HCT116 (cell line): Measurements from ENCODE around the gene ATG14. TPM values are rescaled to one million over a fixed set of nuclear protein-coding genes. Genes with fewer than 3 reads are reported as not detected.

Experiments used
- ATAC-seq: fragments of 200-7000 bp; cut with Tn5 transposase; 2 replicates; pipeline ENCODE4 v1.9.1; 2020; ENCODE audit warnings: mild to moderate bottlenecking, moderate library complexity
- BruUV-seq: library from RNA; stranded (reverse); fragments of 400-500 nt; replicated peaks from 2 replicates; lab custom pipeline; 2021; lab: Mats Ljungman, UMichigan
- CTCF ChIA-PET: fragments of 300-600 bp; sonication (Branson Sonifier 250); formaldehyde crosslinking; loops from one replicate; lab custom pipeline; 2021; ENCODE audit warnings: antibody characterized with exemption; lab: Charles Lee
- POLR2A ChIA-PET: fragments of 300-600, 350-600 bp; sonication (Branson Sonifier 250); formaldehyde crosslinking; loops from one replicate; lab custom pipeline; 2021; ENCODE audit warnings: antibody characterized with exemption; lab: Charles Lee
- RAD21 ChIA-PET, 2 experiments: fragments of 300-600 bp; sonication (Branson Sonifier 250); formaldehyde crosslinking; loops; one replicate each; lab custom pipeline; 2023; ENCODE audit warnings: low total read pairs in 2 of 2; ENCODE audit not compliant: uncharacterized antibody in 2 of 2, unreplicated experiment in 2 of 2, low non-redundant PET in 1 of 2; lab: Charles Lee
- DNase-seq: peaks from one replicate; pipeline ENCODE4 v3.0.0-alpha.2; 2010; ENCODE audit warnings: low read depth, low spot score
- H2AFZ ChIP-seq: fragments of 200-600 bp; shearing (Covaris generic), sonication (generic); 2 replicates; pipeline ENCODE4 v1.6.1; 2017; ENCODE audit warnings: low read depth, mixed run types, mixed read lengths, antibody characterized with exemption, low read length; ENCODE audit not compliant: poor library complexity, severe bottlenecking
- H3K27ac ChIP-seq: 2 replicates; pipeline ENCODE4 v1.5.1; 2012; ENCODE audit warnings: low read depth, low read length
- H3K27me3 ChIP-seq: fragments of 200-600 bp; sonication (generic); 2 replicates; pipeline ENCODE4 v1.6.1; 2016; ENCODE audit warnings: mixed run types, low read length, mixed read lengths; ENCODE audit not compliant: insufficient read depth
- H3K36me3 ChIP-seq, 2 experiments: fragments of 200-500 bp in 1 of 2; fragments of 200-600 bp in 1 of 2; sonication (Bioruptor generic) in 1 of 2; sonication (generic) in 1 of 2; 2 replicates each; pipeline versions ENCODE4 v1.5.1 to v1.6.1; 2014 to 2016; ENCODE audit warnings: low read length in 2 of 2, inconsistent platforms in 1 of 2, mixed read lengths in 1 of 2, mixed run types in 1 of 2; ENCODE audit not compliant: insufficient read depth in 2 of 2, control insufficient read depth in 1 of 2
- H3K4me1 ChIP-seq, 2 experiments: fragments of 200-600 bp in 1 of 2; sonication (generic) in 1 of 2; 2 replicates each; pipeline versions ENCODE4 v1.5.1 to v1.6.1; 2012 to 2017; ENCODE audit warnings: low read length in 2 of 2, inconsistent platforms in 1 of 2, mild to moderate bottlenecking in 1 of 2, mixed read lengths in 1 of 2, mixed run types in 1 of 2, moderate library complexity in 1 of 2; ENCODE audit not compliant: insufficient read depth in 2 of 2, control insufficient read depth in 1 of 2
- H3K4me2 ChIP-seq: fragments of 200-600 bp; sonication (generic); 2 replicates; pipeline ENCODE4 v1.6.1; 2017; ENCODE audit warnings: mixed run types, low read length, mixed read lengths
- H3K4me3 ChIP-seq, 2 experiments: fragments of 200-600 bp in 1 of 2; sonication (generic) in 1 of 2; replicated peaks in 1 of 2; 2 replicates each; pipeline ENCODE4 v1.5.1; 2011 to 2016; ENCODE audit warnings: low read length in 2 of 2, control low read depth in 1 of 2, low read depth in 1 of 2, mild to moderate bottlenecking in 1 of 2, mixed read lengths in 1 of 2, mixed run types in 1 of 2
- H3K79me2 ChIP-seq: fragments of 200-600 bp; sonication (generic); 2 replicates; pipeline ENCODE4 v1.6.1; 2017; ENCODE audit warnings: mild to moderate bottlenecking, mixed run types, low read length, moderate library complexity, mixed read lengths; ENCODE audit not compliant: insufficient read depth
- H3K9ac ChIP-seq: fragments of 200-600 bp; sonication (generic); 2 replicates; pipeline ENCODE4 v1.6.1; 2016; ENCODE audit warnings: low read length, mixed read lengths
- H3K9me2 ChIP-seq: fragments of 200-600 bp; sonication (generic), shearing (Covaris generic); 2 replicates; pipeline ENCODE4 v1.6.1; 2017; ENCODE audit warnings: mixed run types, mild to moderate bottlenecking, moderate library complexity; ENCODE audit not compliant: insufficient read depth
- H3K9me3 ChIP-seq, 2 experiments: fragments of 200-500 bp in 1 of 2; fragments of 200-600 bp in 1 of 2; sonication (Bioruptor generic) in 1 of 2; sonication (generic) in 1 of 2; 2 replicates each; pipeline ENCODE4 v1.6.1; 2014 to 2017; ENCODE audit warnings: low read length in 2 of 2, mixed read lengths in 2 of 2, inconsistent platforms in 1 of 2, low read depth in 1 of 2, mild to moderate bottlenecking in 1 of 2, mixed run types in 1 of 2, moderate library complexity in 1 of 2; ENCODE audit not compliant: control insufficient read depth in 1 of 2, insufficient read depth in 1 of 2
- H4K20me1 ChIP-seq: fragments of 200-600 bp; sonication (generic), shearing (Covaris generic); 2 replicates; pipeline ENCODE4 v1.6.1; 2017; ENCODE audit warnings: mixed run types, mild to moderate bottlenecking, moderate library complexity; ENCODE audit not compliant: insufficient read depth
- CEBPB ChIP-seq: IDR thresholded peaks from 2 replicates; pipeline ENCODE4 v1.6.1; 2012; ENCODE audit warnings: low read depth
- EGR1 ChIP-seq: IDR thresholded peaks from 2 replicates; pipeline ENCODE4 v1.6.1; 2012; ENCODE audit warnings: low read depth
- EZH2 ChIP-seq: fragments of 200-600 bp; sonication (generic); IDR thresholded peaks from 2 replicates; pipeline ENCODE4 v1.6.1; 2017; ENCODE audit warnings: antibody characterized with exemption, mixed run types
- FOSL1 ChIP-seq: IDR thresholded peaks from 2 replicates; pipeline ENCODE4 v1.6.1; 2012; ENCODE audit warnings: low read depth
- JUND ChIP-seq: IDR thresholded peaks from 2 replicates; pipeline ENCODE4 v1.6.1; 2012
- POLR2AphosphoS5 ChIP-seq: IDR thresholded peaks from 2 replicates; pipeline ENCODE4 v1.6.1; 2011; ENCODE audit warnings: mild to moderate bottlenecking, low read depth, low read length, moderate library complexity
- SIN3A ChIP-seq: IDR thresholded peaks from 2 replicates; pipeline ENCODE4 v1.6.1; 2012; ENCODE audit warnings: low read depth
- YY1 ChIP-seq: IDR thresholded peaks from 2 replicates; pipeline ENCODE4 v1.6.1; 2011; ENCODE audit warnings: low read length, low read depth, moderate library complexity, mild to moderate bottlenecking; ENCODE audit not compliant: insufficient replicate concordance; ENCODE audit errors: extremely low read depth
- ZFX ChIP-seq: fragments of 450-650 bp; IDR thresholded peaks from 2 replicates; pipeline ENCODE4 v1.6.1; 2017
- intact Hi-C: fragments of 100-400 bp; cut with micrococcal nuclease; formaldehyde crosslinking; loops from 2 replicates; pipeline ENCODE4 v1.10.0; 2022
- total RNA-seq: library from RNA; stranded (reverse); gene quantifications from one replicate; pipeline ENCODE4 v1.2.1, GENCODE V29; 2021; ENCODE audit not compliant: unreplicated experiment
- TF ChIP-seq, protein P1 (sequence below): IDR thresholded peaks from 2 replicates; pipeline ENCODE4 v1.6.1; 2011; ENCODE audit warnings: mild to moderate bottlenecking, low read length, moderate library complexity; ENCODE audit not compliant: insufficient replicate concordance; ENCODE audit errors: extremely low read depth
- TF ChIP-seq, protein P2 (sequence below): IDR thresholded peaks from 2 replicates; pipeline ENCODE4 v1.6.1; 2012

The ATG14 gene
- total RNA-seq, 1 experiment from 2014 or later, result 9.9 TPM

DNA sequence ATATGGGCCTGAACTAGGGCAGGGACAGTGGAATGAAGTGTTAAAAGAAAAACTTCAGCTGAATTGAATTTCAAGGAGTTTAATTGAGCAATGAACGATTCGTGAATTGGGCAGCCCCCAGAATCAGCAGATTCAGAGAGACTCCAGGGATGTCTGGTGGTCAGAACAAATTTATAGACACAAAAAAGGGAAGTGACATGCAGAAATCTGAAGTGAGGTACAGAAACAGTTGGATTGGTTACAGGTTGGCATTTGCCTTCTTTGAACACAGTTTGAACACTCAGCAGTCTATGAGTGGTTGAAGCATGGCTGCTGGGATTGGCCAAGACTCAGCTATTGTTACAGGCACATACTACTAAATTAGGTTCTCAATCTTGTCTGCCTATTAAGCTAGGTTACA, 38.5 kb upstream of the ATG14 start:
- ChIA-PET CTCF (interaction anchor here (1.0 kb wide), 1 partner anchor 8 kb away, joined by 3 read pairs; no protein-coding TSS in a partner anchor), RAD21 (no interaction called here), POLR2A (interaction anchor here (1.2 to 1.4 kb wide), 2 partner anchors 23 to 228 kb away, joined by 3 to 4 read pairs; no protein-coding TSS in a partner anchor)
- intact Hi-C loops, result no loop called here
- H3K4me1 ChIP-seq, result peaks cover 66 to 89% of the 10 kb centered on the region in 2 experiments
- no peaks in the 10 kb centered on the region for H3K9me2 ChIP-seq
- no peak overlapping the region for H3K27ac ChIP-seq
- H3K79me2 ChIP-seq, result no peaks in the 10 kb centered on the region
- BruUV-seq, result no TSS peak
- no peak overlapping the region for H3K4me3 ChIP-seq
- DNase-seq (no peak), ATAC-seq (no peak)
- no peak overlapping the region for H3K9ac ChIP-seq
- peak overlapping the region; percentile 12 for H2AFZ ChIP-seq
- H3K4me2 ChIP-seq, result no peak overlapping the region
- H3K36me3 ChIP-seq, result no peaks in the 10 kb centered on the region
- H4K20me1 ChIP-seq, result no peaks in the 10 kb centered on the region
- TF ChIP-seq POLR2AphosphoS5 (no peak), EGR1 (no peak), YY1 (no peak), SIN3A (no peak), JUND (no peak), FOSL1 (no peak), CEBPB (no peak), ZFX (no peak), EZH2 (no peak)
- TF ChIP-seq, protein P1, sequence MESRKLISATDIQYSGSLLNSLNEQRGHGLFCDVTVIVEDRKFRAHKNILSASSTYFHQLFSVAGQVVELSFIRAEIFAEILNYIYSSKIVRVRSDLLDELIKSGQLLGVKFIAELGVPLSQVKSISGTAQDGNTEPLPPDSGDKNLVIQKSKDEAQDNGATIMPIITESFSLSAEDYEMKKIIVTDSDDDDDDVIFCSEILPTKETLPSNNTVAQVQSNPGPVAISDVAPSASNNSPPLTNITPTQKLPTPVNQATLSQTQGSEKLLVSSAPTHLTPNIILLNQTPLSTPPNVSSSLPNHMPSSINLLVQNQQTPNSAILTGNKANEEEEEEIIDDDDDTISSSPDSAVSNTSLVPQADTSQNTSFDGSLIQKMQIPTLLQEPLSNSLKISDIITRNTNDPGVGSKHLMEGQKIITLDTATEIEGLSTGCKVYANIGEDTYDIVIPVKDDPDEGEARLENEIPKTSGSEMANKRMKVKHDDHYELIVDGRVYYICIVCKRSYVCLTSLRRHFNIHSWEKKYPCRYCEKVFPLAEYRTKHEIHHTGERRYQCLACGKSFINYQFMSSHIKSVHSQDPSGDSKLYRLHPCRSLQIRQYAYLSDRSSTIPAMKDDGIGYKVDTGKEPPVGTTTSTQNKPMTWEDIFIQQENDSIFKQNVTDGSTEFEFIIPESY, result no peak
- TF ChIP-seq, protein P2, sequence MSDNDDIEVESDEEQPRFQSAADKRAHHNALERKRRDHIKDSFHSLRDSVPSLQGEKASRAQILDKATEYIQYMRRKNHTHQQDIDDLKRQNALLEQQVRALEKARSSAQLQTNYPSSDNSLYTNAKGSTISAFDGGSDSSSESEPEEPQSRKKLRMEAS, result no peak
- no peaks in the 10 kb centered on the region for H3K9me3 ChIP-seq
- no peaks in the 10 kb centered on the region for H3K27me3 ChIP-seq
